SIG-M5 (cell line): ENCODE results near the gene ACTL10.
A peak's percentile ranks its signal among the peaks of the same experiment; 100 is the strongest.
"Not testable (repeated sequence)": the region's sequence is repeated elsewhere in the genome, so short reads cannot be mapped to it uniquely, and the experiment has no call there.

Experiments
- DNase-seq: peaks from one replicate; lab custom pipeline; 2025; lab: John Stamatoyannopoulos, UW

The ACTL10 gene

GRCh38 chr20:33666293-33667244 is at the start of gene ACTL10:
Gene ACTL10, plus strand, starts transcription at chr20:33666943. Its CDS starts 555 bp downstream, at chr20:33667498.
- peak; percentile 91 for DNase-seq

DNA sequence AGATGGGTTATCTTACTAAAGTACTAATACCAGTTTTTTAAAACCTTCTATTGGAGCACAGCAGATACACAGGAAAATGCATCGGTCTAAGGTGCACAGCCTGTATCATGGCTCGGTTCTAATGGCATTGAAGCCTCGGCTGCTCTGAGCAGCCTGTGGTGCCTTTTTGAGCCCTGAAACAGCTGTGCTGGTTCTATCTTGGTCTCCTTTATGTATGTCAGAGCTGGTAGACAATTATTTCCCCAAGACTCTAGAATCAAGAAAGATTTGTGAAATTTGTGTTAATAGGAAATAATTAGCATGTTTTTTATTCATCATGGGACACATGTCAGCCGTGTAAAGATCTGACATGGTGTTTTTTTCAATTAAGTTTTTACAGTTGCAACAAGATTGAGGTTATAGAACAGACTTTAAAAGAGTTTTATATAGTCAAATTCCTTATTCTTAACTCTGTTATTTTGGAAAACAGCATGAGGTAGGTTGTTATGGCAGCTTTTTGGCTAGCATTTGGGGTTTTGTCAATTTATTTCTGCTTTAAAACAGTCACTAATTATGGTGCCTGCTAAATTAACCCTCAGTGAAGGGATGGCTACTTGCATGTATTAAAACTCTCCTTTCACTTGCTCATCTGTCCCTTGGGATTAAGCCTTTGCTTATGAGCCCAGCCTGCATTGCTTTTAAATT is 44.9 kb upstream of the ACTL10 start:
- no peak for DNase-seq

DNA sequence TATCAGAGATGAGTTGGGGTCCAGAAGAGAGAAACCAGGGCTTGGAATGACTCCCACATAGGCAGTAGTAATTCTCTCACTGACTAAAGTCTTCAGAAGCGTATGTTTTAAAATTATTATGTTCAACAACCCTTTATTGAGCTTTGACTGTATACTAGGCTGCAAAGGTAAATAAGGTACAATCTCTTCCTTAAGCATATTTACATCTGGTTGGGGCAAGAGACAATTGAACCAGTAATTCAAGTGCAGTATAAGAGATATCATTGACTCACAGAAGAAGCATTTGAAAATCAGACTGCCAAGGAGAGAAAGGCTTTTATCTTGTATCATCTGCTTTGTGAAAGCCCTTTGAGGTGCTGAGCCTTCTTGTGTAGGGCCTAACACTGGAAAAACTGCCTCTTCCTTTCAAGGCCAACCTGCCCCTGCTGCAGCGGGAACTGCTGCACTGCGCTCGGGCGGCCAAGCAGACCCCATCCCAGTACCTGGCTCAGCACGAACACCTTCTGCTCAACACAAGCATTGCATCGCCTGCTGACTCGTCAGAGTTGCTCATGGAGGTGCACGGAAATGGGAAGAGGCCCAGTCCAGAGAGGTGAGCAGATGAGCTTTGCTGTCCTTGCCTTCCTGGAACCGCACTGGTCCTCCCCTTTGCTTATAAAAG is 43.9 kb upstream of the ACTL10 start:
- DNase-seq = no peak

DNA sequence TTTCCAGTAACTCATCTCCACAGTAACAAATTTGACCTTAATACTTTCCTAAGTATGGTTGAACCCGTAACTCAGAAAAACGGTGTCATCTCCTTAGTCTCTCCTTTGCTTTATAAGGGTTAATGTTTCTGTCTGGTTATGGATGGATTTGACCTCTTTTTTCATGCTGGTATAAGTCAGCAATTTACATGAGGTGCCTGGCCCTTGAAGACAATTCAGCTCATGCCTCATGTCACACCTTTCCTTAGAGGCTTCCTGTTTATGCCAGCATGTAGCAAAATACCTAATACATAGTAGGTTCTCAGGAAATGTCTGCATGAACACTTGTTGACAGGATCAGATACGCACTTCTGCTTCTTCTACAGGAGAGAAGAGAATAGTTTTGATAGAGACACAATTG is 42.3 kb upstream of the ACTL10 start:
- DNase-seq = no peak

GRCh38 chr20:33626190-33626589 is 40.6 kb upstream of the ACTL10 start:
- DNase-seq = no peak

DNA sequence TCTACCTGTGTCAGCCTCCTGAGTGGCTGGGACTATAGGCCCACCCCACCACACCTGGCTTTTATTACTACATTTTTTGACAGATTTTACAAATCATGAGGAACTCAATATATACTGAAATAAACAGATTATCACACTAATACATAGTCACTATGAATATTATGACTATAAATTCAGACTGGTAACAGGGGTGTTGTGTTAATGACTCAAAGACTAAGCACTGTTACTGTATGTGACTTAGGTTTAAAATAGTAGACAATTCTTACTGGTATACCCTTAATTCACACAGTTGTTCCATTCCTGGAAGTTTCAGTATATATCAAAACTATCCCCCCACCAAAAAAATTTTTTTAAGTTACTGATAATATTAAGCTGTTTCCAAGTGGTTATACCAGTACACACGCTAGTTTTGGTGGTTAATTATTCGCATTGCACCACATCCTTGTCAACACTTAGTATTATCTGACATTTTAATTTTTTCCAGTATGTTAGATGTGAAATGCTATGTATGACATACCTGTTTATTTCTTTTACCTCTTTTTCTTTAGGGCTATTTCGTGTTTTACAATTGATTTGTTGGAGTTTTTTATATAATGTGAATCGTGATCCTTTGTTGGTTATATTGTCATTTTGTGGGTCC is 39.0 kb upstream of the ACTL10 start:
- no peak for DNase-seq

- no peak for DNase-seq
Measured at GRCh38 chr20:33629533-33629932, 37.2 kb upstream of the ACTL10 start.

GRCh38 chr20:33629979-33630378 is 36.8 kb upstream of the ACTL10 start:
- no peak for DNase-seq

DNA sequence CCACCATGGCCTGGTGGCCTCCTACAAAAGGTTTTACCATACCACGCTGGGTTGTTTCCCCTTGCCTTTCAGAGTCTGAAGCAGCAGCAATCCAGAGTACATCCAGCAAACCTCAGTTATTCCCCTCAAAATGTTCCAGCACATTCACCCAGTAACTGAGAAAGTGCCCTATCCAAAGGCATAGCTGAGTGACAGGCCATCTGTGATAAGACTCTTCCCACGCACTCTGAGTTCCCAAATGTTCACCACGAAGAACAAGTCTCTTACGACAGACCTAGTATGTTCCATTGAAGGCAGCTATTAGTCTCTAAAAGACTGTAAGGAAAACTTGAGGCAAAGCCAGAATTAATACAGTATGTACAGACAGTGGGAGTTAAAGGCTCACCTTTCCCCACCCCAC is 36.2 kb upstream of the ACTL10 start:
- no peak for DNase-seq

GRCh38 chr20:33631910-33632309 is 34.8 kb upstream of the ACTL10 start:
- not testable (repeated sequence) for DNase-seq

DNA sequence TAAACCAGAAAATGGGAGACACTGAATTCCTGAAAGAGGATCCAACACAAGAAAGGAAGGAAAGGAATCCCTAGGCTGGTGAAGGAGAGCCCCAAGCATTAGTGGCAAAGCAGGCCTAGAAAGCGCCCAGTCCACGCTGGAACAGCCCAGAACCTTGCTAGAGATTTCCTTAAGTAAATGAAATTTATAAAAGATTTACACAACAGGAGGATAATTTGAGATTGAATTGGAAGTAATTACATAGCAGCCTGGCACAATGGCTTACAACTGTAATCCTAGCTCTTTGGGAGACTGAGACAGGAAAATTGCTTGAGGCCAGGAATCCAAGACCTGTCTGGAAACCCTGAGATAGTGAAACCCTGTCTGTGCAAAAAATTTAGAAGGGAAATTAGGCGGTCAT is 31.4 kb upstream of the ACTL10 start:
- DNase-seq = no peak

- DNase-seq = no peak
Measured at GRCh38 chr20:33636776-33637175, 30.0 kb upstream of the ACTL10 start.

- DNase-seq = no peak
Measured at GRCh38 chr20:33640287-33640686, 26.5 kb upstream of the ACTL10 start.

DNA sequence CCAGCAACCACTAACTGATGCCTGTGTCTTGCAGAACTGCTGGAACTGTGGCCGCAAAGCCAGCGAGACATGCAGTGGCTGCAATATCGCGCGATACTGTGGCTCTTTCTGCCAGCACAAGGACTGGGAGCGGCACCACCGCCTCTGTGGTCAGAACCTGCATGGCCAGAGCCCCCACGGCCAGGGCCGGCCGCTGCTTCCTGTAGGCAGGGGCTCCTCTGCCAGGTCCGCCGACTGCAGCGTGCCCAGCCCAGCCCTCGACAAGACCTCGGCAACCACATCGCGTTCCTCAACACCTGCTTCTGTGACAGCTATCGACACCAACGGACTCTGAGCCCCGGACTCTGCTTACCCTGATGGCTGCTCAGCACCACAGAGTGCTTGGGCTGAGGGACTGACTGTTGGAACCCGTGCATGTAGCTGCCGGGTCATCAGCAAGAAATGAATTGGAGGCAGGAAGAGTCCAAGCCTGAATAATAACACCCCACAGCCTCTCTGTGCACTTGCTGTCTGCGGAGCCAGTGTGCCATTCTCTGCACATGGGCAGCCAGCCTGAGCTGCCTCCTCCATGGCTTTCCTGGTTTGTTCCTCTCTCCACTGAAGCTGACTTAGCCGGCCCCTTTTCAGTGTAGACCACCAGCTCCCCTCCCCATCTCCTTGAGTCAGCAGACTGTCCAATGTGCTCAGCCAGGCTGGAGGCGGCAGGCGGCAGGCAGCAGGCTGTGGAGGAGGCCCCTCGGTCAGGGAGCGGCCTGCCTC is 22.3 kb upstream of the ACTL10 start:
- no peak for DNase-seq

DNA sequence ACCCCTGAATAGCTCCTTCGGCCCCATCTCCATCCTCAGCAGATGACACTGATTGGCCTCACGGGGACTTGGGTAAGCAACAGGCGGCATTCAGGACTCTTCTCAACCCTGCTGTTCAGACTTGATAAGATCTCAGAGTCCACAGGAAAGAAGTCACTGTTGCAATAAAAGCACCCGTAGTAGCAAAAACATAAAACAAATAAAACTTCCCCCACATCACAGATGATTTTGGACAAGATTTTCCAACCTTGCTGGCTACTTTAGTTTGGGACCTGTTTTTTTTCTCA is 21.7 kb upstream of the ACTL10 start:
- no peak for DNase-seq

DNA sequence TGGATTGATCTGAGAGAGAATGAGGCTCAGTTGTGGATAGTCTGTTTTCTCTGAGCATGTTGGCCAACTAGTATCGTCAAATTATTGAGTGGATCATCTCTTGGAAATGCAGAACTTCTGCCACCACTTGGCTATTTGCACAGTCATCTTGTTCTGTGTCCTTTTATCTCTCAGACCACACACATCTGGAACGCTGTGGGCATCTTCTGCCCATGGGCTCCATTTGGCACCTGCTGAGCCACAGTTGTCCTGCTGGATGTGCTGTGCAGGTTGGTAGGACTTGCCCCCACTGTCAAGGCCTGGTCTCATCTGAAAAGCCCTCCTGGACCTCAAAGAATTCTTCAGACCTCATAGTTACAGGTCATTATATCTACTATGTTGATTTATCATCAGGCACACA is 21.3 kb upstream of the ACTL10 start:
- DNase-seq = no peak

GRCh38 chr20:33646191-33646590 is 20.6 kb upstream of the ACTL10 start:
- DNase-seq = no peak

DNA sequence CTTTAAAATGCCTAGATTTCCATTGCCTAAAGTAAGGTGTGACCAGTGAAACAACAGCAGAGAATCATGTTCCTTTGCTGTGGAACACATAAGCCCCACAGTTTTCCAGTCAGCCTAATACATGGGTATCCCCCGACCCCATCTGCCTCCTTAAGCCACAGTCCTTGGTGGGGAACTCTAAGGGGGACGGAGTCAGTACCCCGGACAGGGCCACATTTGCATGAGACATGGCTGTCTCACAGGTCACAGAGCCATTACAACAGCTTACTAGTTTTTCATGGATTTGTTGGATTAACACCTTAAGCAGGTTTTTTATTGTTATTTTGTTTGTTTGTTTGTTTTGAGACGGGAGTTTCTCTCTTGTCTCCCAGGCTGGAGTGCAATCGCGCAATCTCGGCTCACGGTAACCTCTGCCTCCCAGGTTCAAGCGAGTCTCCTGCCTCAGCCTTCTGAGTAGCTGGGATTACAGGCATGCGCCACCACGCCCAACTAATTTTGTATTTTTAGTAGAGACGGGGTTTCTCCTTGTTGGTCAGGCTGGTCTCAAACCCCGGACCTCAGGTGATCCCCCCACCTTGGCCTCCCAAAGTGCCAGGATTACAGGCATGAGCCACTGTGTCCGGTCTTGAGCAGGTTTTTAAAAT is 19.7 kb upstream of the ACTL10 start:
- not testable (repeated sequence) for DNase-seq

- no peak for DNase-seq
Measured at GRCh38 chr20:33647603-33648395, 18.9 kb upstream of the ACTL10 start.

DNA sequence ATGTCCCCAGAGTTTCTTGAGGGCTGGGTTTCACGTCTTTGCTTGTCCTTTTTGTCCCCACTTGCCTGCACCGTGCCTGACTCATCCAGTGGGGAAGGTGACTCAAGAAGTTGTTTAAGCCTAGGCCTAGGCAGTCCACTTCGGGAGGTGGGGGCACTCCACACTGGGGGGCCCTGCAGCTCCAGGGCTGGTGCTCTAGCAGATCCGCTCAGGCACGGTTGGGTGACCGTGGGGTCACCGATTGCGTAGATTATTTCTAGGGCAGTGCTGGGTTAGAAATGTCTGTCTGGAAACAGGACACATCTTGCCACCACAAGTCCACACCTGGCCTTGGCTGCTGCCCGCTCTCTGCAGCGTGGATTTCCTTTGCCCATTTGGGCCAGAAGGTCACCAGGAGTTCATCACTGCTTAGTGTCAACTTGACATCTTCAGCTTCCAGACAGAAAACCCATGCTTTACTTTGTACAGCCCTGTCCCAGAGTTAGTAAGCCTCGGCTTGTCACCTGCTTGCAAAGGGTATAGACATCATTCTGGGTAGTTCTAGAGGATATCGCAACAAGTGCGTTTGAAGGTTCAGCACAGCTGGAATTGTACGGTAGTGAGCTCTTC is 18.2 kb upstream of the ACTL10 start:
- DNase-seq = no peak
